Large intestine (tissue), 3 donors: ENCODE results near the gene DSG4. TPM values are rescaled to one million over a fixed set of nuclear protein-coding genes. Genes with fewer than 3 reads are reported as not detected.

Experiments
- DNase-seq, 2 donors: peaks; one replicate each; pipeline versions ENCODE4 v3.0.0 to v3.0.0-alpha.2; 2013
- H3K27ac ChIP-seq: one replicate; pipeline ENCODE4 v1.5.1; 2013; ENCODE audit warnings: low read length
- H3K27me3 ChIP-seq: 2 replicates; pipeline ENCODE4 v1.6.1; 2013; ENCODE audit warnings: low read length; ENCODE audit not compliant: control insufficient read depth, insufficient read depth
- H3K36me3 ChIP-seq: 2 replicates; pipeline ENCODE4 v1.6.1; 2013; ENCODE audit warnings: low read length; ENCODE audit not compliant: control insufficient read depth, insufficient read depth
- H3K4me1 ChIP-seq: one replicate; pipeline ENCODE4 v1.6.1; 2013; ENCODE audit warnings: low read length; ENCODE audit not compliant: control insufficient read depth, insufficient read depth
- H3K4me3 ChIP-seq: one replicate; pipeline ENCODE4 v1.5.1; 2013; ENCODE audit warnings: low read length
- H3K9me3 ChIP-seq: one replicate; pipeline ENCODE4 v1.6.1; 2013; ENCODE audit warnings: mild to moderate bottlenecking, low read depth, low read length, moderate library complexity; ENCODE audit not compliant: control insufficient read depth
- WGBS: methylation state at CpG from one replicate; pipeline ENCODE4 v1.1.5; 2013; ENCODE audit warnings: low lambda C conversion rate; ENCODE audit not compliant: insufficient coverage; 5-methylcytosine and 5-hydroxymethylcytosine counted together
- polyA plus RNA-seq: library from polyadenylated mRNA; unstranded; fragments of 120-200 nt; gene quantifications from one replicate; pipeline ENCODE4 v1.2.1, GENCODE V29; 2013

Gene DSG4
- polyA plus RNA-seq, 1 donor: 0.04 TPM

DNA sequence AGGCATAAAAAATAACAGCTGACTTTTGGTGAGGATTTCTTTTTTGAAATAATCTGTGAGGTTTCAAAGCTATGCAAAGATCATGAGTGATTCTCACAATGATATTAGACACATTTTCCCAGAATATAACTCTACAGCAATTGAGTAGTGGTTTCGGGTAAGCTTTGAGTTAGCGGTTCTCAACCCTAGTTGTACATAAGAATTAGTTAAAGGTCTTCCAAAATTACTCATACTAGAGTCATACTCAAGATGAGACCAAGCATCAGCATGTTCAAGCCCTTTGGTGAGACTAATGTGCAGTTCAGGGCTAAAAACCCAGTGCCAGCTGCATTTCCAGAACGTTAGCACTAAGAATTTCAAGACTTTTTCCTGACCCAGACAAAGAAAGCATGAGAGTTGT, 31.1 kb downstream of the DSG4 start:
- Histone ChIP-seq H3K36me3 (no peaks in the 10 kb centered on the region), H3K4me1 (no peaks in the 10 kb centered on the region), H3K9me3 (peaks cover 4% of the 10 kb centered on the region), H3K4me3 (no peak overlapping the region), H3K27me3 (no peaks in the 10 kb centered on the region), H3K27ac (no peak overlapping the region)
- DNase-seq: no peak
- WGBS: 100% methylated on average over 1 of the region's 3 CpGs

DNA sequence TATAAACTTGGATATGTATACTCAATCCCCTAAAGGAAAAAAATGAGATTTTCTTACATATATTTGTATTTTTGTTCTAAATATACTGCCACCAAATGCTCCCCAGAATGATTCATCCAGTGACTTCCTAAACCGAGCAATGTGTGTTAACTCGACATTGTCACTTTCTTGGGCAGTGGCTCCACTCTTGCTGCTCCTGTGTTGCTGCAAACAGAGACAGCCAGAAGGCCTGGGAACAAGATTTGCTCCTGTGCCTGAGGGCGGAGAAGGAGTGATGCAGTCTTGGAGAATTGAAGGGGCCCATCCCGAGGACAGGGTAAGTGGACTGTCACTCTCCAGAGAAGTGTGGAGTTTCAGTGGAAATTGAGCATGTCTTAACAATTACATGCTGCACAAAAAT, 32.7 kb downstream of the DSG4 start:
- Histone ChIP-seq H3K4me3 (no peak overlapping the region), H3K4me1 (no peaks in the 10 kb centered on the region), H3K27ac (no peak overlapping the region), H3K9me3 (peaks cover 4% of the 10 kb centered on the region), H3K36me3 (no peaks in the 10 kb centered on the region), H3K27me3 (no peaks in the 10 kb centered on the region)
- 79% methylated on average over 2 of the region's 4 CpGs for WGBS
- no peak for DNase-seq

DNA sequence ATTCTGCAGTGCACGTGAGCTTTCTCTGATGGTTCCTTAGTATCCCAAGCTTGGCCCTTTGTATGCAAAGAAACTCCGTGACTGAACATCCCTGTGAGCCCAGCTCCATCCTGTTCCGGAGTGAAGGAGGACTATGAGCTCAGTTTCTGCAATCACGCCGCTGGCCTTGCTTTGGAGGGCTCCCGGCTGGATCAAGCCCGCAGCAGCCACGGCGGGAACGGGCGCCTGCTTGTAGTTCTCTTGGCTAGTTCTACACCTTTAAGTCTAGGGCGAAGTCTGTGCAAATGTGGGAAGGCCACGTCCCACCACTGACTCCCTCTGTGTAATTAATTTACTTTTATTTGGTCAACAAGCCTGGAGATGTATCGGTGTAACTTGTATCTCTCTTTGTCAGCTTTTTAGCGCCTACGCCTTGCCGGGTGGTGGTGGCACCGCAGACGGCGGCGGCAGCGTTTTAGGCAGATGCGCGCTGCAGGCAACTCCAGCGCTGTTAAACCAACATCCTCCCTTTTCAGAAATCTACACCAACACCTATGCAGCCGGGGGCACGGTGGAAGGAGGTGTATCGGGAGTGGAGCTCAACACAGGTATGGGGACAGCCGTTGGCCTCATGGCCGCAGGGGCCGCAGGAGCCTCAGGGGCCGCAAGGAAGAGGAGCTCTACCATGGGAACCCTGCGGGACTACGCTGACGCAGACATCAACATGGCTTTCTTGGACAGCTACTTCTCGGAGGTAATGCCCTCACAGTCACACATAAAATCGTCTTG, 34.3 kb downstream of the DSG4 start:
- no peaks in the 10 kb centered on the region for H3K4me1 ChIP-seq
- H3K27me3 ChIP-seq: no peaks in the 10 kb centered on the region
- DNase-seq: no peak
- no peaks in the 10 kb centered on the region for H3K36me3 ChIP-seq
- WGBS: 100% methylated on average over 1 of the region's 37 CpGs
- no peak overlapping the region for H3K4me3 ChIP-seq
- peaks cover 4% of the 10 kb centered on the region for H3K9me3 ChIP-seq
- no peak overlapping the region for H3K27ac ChIP-seq

DNA sequence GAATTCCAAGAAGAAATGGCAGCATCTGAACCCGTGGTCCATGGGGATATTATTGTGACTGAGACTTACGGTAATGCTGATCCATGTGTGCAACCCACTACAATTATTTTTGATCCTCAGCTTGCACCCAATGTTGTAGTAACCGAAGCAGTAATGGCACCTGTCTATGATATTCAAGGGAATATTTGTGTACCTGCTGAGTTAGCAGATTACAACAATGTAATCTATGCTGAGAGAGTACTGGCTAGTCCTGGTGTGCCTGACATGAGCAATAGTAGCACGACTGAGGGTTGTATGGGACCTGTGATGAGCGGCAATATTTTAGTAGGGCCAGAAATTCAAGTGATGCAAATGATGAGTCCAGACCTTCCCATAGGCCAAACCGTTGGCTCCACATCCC, 36.6 kb downstream of the DSG4 start:
- no peak for DNase-seq
- Histone ChIP-seq H3K9me3 (peaks cover 4% of the 10 kb centered on the region), H3K4me1 (no peaks in the 10 kb centered on the region), H3K36me3 (no peaks in the 10 kb centered on the region), H3K27ac (no peak overlapping the region), H3K4me3 (no peak overlapping the region), H3K27me3 (no peaks in the 10 kb centered on the region)
- 100% methylated on average over 1 of the region's 6 CpGs for WGBS

DNA sequence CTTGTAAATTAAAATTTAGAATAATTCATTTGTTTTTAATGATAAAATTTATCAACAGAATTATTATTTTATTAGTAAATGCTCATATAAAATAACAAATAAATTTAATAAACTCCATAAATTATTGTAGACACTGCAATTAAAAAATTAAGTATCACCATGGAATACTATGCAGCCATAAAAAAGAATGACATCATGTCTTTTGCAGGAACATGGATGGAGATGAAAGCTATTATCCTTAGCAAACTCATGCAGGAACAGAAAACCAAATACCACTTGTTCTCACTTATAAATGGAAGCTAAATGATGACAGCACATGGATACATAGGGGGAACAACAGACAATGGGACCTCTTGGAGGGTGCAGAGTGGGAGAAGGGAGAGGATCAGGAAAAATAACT, 41.3 kb downstream of the DSG4 start:
- no peaks in the 10 kb centered on the region for H3K36me3 ChIP-seq
- H3K9me3 ChIP-seq: no peaks in the 10 kb centered on the region
- H3K4me3 ChIP-seq: no peak overlapping the region
- H3K27ac ChIP-seq: no peak overlapping the region
- no peaks in the 10 kb centered on the region for H3K27me3 ChIP-seq
- no peak for DNase-seq
- H3K4me1 ChIP-seq: no peaks in the 10 kb centered on the region

DNA sequence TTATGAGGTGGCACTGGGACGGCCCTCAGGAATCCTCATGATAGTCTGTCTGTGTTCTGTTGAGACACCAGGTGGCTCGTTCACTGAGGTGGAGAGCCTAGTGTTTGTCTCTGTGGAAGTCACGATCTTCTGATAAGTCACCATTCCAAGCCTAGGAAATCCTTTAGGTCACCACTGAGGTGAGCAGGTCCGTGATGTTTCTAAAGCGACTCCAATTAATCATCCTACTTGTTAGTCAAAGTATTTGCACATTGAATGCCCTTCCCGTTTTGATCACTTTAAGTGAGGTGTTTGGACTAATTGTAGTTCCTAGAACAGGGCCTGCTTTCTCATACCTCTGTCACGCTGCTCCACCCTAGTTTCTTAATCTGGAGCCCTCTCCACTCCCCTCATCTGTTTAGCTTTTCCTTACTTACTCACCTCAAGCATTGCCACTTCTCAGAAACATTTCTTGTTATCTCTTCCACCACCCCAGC, 42.9 kb downstream of the DSG4 start:
- H3K27ac ChIP-seq: no peak overlapping the region
- DNase-seq: no peak
- H3K27me3 ChIP-seq: no peaks in the 10 kb centered on the region
- no peak overlapping the region for H3K4me3 ChIP-seq
- WGBS: 100% methylated on average over 2 of the region's 7 CpGs
- H3K36me3 ChIP-seq: no peaks in the 10 kb centered on the region
- H3K9me3 ChIP-seq: no peaks in the 10 kb centered on the region
- no peaks in the 10 kb centered on the region for H3K4me1 ChIP-seq

DNA sequence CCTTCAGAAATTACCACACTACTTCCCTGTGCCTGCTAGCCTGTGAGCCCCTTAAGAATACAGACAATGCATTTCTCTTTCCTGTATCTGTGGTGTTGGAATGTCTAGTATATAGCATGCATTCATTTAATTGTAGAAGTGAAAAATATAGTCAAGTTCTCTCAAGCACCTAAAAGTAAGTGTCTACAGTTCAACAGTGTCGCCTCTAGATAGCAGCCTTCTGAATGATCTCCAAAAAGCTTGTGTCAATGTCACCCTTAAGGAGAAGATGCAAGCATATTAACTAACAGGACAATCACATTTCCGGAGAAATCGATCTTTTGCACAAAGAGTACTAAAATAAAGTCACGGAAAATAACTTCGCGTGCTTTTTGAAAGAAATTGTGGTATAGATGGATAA, 43.5 kb downstream of the DSG4 start:
- no peaks in the 10 kb centered on the region for H3K36me3 ChIP-seq
- 100% methylated on average over 5 of the region's 6 CpGs for WGBS
- no peak overlapping the region for H3K27ac ChIP-seq

DNA sequence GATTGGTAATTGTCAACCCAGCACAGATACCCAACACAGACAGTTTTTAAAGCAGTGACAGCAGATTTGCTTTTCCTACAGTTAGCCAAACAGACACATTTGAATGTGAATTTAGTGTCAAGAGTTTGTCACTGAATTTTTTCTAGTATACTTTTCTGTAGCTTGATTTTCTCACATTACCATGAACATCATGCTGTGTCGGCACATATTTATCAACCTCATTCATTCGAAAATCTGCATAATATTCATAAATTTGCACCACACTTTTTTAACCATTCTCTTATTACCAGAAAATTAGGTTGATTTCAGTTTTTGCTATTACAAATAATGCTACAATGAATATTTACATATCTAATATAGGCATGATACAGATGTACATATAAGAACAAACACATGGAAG, 43.9 kb downstream of the DSG4 start:
- DNase-seq: no peak
- H3K4me3 ChIP-seq: no peak overlapping the region
- WGBS: 94% methylated on average over 2 of the region's 2 CpGs

More for the DNA sequence above, 43.5 kb downstream of the DSG4 start:
- Histone ChIP-seq H3K4me3 (no peak overlapping the region), H3K27me3 (no peaks in the 10 kb centered on the region), H3K9me3 (no peaks in the 10 kb centered on the region), H3K4me1 (no peaks in the 10 kb centered on the region)
- DNase-seq: no peak

DNA sequence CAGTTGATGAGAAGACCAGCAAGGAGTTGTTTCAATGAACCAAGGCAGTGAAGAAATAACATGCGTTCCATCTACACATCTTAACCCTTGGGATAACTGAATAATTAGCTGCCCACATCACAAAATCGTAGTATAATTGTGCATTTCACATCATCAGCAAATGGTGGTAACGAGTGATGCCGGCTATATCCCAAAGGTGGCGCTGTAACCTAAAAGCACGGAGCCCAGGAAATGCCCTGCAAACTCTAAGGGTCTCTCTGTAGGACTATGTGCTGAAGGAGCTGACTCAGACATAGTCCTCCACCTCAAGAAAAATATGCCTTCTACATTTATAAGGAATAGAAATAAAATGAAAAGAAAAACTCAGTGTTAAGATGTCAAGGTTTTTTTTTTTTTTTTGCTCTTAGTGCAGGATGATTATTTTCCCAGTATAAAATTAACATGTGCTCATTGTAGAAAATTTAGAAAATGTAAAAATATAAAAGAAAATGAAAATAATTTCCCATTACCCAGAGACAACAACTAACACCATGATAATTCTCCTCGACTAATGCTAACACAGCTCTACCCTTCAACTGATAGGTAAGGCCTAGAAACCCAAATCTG, 47.9 kb downstream of the DSG4 start:
- peak; percentile 14 to 45 for DNase-seq
- WGBS: 100% methylated on average over 1 of the region's 7 CpGs
- Histone ChIP-seq H3K27ac (no peak overlapping the region), H3K9me3 (no peaks in the 10 kb centered on the region), H3K36me3 (no peaks in the 10 kb centered on the region), H3K4me1 (no peaks in the 10 kb centered on the region), H3K27me3 (no peaks in the 10 kb centered on the region), H3K4me3 (no peak overlapping the region)

More for the DNA sequence above, 43.9 kb downstream of the DSG4 start:
- no peaks in the 10 kb centered on the region for H3K4me1 ChIP-seq
- H3K36me3 ChIP-seq: no peaks in the 10 kb centered on the region
- H3K9me3 ChIP-seq: no peaks in the 10 kb centered on the region
- no peak overlapping the region for H3K27ac ChIP-seq
- no peaks in the 10 kb centered on the region for H3K27me3 ChIP-seq

DNA sequence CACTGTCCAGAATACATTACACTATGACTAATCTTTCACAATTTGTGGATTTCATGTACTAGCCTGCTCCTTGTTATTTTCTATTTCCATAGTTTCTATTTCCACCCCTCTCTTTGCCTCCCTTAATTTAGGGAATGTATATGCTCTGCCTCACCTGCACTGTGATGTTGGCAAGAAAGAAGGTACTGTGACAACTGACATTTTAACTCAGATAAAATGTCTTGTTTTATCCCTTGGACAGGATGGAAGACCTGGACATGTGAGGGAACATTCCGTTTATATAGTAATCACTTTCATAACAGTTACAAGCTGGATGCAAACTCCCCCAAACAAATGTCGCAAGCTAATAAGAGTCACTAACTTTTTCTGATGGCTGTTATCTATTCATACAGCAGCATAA, 49.4 kb downstream of the DSG4 start:
- no CpG with 5 or more reads among the region's 2 CpGs for WGBS
- Histone ChIP-seq H3K27ac (no peak overlapping the region), H3K4me1 (no peaks in the 10 kb centered on the region), H3K4me3 (no peak overlapping the region), H3K9me3 (no peaks in the 10 kb centered on the region), H3K36me3 (no peaks in the 10 kb centered on the region), H3K27me3 (no peaks in the 10 kb centered on the region)
- DNase-seq: no peak
